ENCODE data around the gene CFAP61. TPM values are rescaled to one million over a fixed set of nuclear protein-coding genes. Genes with fewer than 3 reads are reported as not detected.

CFAP61 gene
- total RNA-seq, 2 experiments from 2014 or later: not detected

DNA sequence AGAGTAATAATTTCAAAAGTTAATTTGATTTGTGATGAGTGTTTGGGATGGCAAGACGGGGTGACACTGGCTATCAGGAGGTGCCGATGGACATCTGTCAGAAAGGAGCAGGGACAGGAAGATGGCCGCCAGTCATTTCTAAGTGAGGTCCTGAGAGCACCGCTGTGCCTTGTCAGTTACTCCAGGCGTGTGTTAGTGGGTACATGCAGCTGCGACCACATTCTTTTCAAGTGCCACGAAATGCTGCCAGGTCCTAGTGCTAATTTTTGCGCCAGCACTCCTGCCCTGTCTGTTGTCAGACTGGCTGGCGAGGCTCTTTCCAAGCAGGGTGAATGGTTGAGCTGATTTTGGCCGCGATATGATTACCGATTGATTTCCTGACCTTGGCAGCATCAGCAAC, 251.0 kb downstream of the CFAP61 start:
- Mint-ChIP-seq H3K9me3 (no peaks in the 10 kb centered on the region), H3K36me3 (ENCODE audit: low read depth) (no peaks in the 10 kb centered on the region), H3K4me1 (ENCODE audit: low read depth) (no peaks in the 10 kb centered on the region), H3K27ac (no peak overlapping the region), H3K4me3 (no peak overlapping the region), H3K27me3 (peaks cover 2% of the 10 kb centered on the region)
- TF ChIP-seq, protein P1, sequence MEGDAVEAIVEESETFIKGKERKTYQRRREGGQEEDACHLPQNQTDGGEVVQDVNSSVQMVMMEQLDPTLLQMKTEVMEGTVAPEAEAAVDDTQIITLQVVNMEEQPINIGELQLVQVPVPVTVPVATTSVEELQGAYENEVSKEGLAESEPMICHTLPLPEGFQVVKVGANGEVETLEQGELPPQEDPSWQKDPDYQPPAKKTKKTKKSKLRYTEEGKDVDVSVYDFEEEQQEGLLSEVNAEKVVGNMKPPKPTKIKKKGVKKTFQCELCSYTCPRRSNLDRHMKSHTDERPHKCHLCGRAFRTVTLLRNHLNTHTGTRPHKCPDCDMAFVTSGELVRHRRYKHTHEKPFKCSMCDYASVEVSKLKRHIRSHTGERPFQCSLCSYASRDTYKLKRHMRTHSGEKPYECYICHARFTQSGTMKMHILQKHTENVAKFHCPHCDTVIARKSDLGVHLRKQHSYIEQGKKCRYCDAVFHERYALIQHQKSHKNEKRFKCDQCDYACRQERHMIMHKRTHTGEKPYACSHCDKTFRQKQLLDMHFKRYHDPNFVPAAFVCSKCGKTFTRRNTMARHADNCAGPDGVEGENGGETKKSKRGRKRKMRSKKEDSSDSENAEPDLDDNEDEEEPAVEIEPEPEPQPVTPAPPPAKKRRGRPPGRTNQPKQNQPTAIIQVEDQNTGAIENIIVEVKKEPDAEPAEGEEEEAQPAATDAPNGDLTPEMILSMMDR (IDR thresholded peaks at IDR 0.05): no peak
- no peak for ATAC-seq
- intact Hi-C loops (cut with micrococcal nuclease): no loop called here
- ChIA-PET POLR2A (no interaction called here), CTCF (interaction anchor here (1.4 kb wide), 1 partner anchor 67 kb away, joined by 3 read pairs; no protein-coding TSS in a partner anchor)
- DNase-seq: no peak

DNA sequence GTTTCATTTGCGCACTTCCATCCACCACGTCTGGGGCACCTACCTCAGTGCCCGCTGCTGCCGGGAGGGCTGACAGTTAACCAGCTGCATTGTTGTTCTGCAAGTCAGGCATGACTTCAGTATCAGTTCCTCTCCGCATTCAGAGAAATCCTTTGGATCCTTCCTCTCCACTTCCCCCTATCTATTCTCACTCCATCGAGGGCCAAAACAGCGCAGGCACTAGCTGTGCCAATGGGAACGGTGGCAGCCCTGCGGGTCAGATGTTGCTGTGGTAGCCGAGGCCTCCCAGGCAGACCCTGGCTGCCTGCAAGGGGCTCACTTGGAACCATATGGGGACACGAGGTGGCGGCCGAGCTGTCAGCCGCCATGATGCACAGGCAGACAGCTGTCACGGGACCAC, 251.4 kb downstream of the CFAP61 start:
- peaks cover 2% of the 10 kb centered on the region for H3K27me3 Mint-ChIP-seq
- intact Hi-C loops (cut with micrococcal nuclease): no loop called here
- TF ChIP-seq, protein P1 (IDR thresholded peaks at IDR 0.05): no peak
- H3K36me3 Mint-ChIP-seq (ENCODE audit: low read depth): no peaks in the 10 kb centered on the region
- no peak overlapping the region for H3K27ac Mint-ChIP-seq
- H3K9me3 Mint-ChIP-seq: no peaks in the 10 kb centered on the region
- ATAC-seq (no peak), DNase-seq (no peak)
- ChIA-PET CTCF (interaction anchor here (1.4 kb wide), 1 partner anchor 67 kb away, joined by 3 read pairs; no protein-coding TSS in a partner anchor), POLR2A (no interaction called here)
- no peaks in the 10 kb centered on the region for H3K4me1 Mint-ChIP-seq (ENCODE audit: low read depth)
- H3K4me3 Mint-ChIP-seq: no peak overlapping the region

DNA sequence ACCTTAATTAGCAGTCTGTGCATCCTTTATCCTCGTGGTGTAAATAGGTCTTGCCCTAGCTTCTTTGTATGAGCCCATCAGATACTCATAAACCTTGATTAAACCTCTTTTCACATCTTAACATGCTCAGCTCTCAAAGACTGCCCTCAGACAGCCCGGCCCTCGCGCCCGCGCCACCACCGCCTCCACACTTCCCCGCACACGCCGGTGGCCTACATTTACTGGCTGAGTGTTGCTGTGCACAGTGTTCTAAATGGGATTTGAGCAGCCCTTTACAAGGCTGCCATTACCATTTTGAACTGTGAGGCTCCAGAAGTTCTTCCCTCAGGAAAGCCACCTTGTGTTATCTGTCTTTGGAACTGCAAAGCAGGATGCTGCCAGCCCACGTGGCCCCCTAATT, 252.6 kb downstream of the CFAP61 start:
- intact Hi-C loops (cut with micrococcal nuclease): no loop called here
- POLR2A ChIA-PET: no interaction called here
- H3K27ac Mint-ChIP-seq: no peak overlapping the region
- TF ChIP-seq, protein P1 (IDR thresholded peaks at IDR 0.05): no peak
- no peak overlapping the region for H3K4me3 Mint-ChIP-seq
- no peaks in the 10 kb centered on the region for H3K9me3 Mint-ChIP-seq
- no peaks in the 10 kb centered on the region for H3K4me1 Mint-ChIP-seq (ENCODE audit: low read depth)
- CTCF ChIA-PET: no interaction called here
- peaks cover 2% of the 10 kb centered on the region for H3K27me3 Mint-ChIP-seq
- no peak for ATAC-seq
- H3K36me3 Mint-ChIP-seq (ENCODE audit: low read depth): no peaks in the 10 kb centered on the region
- DNase-seq: no peak

DNA sequence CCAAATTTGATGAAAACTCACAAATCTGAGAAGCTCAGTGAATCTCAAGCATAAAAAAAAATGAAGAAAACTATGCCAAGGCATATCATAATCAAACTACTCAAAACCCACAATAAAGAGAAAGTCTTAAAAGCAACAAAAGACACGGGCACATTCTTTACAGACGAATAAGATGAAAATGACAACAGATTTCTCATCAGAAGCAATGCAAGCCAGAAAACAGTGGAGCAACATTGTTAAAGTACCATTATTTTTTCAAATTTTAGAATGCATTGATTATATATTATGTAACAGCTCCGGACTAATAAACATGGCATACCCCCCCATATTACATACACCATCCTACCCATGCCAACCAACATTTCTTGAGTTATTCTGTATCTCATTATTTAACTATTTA, 260.2 kb downstream of the CFAP61 start:
- Mint-ChIP-seq H3K27ac (no peak overlapping the region), H3K4me1 (ENCODE audit: low read depth) (no peaks in the 10 kb centered on the region), H3K4me3 (no peak overlapping the region), H3K27me3 (peaks cover 3% of the 10 kb centered on the region), H3K36me3 (ENCODE audit: low read depth) (no peaks in the 10 kb centered on the region), H3K9me3 (peaks cover 2% of the 10 kb centered on the region)
- intact Hi-C loops (cut with micrococcal nuclease): no loop called here
- TF ChIP-seq, protein P1 (IDR thresholded peaks at IDR 0.05): no peak
- ChIA-PET CTCF (no interaction called here), POLR2A (no interaction called here)
- DNase-seq (no peak), ATAC-seq (no peak)

DNA sequence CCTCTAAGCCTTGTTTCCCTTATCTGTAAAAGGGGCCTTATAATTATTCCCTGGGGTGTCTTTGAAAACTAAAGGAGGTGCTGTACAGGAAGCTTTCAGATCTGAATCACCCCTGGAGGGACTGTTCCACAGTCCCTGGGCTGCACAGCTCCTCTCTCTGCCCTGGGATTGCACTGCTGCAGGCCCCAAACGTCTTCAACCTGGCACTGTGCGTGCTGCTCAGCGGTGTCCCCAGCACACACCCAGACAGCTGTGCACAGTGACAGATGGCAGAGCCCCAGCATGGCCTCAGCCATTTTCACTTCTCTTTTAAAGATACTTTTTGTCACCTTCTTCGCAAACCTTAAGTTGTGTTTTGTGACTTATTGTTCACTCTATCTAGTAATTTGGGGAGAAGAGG, 264.9 kb downstream of the CFAP61 start:
- TF ChIP-seq, protein P1 (IDR thresholded peaks at IDR 0.05): no peak

More for the DNA sequence above, 264.9 kb downstream of the CFAP61 start:
- H3K9me3 Mint-ChIP-seq: peaks cover 2% of the 10 kb centered on the region
- no peak for ATAC-seq
- CTCF ChIA-PET: no interaction called here
- no peak overlapping the region for H3K4me3 Mint-ChIP-seq
- H3K4me1 Mint-ChIP-seq (ENCODE audit: low read depth): no peaks in the 10 kb centered on the region
- POLR2A ChIA-PET: no interaction called here
- no peak for DNase-seq
- H3K27me3 Mint-ChIP-seq: peaks cover 2% of the 10 kb centered on the region
- no peaks in the 10 kb centered on the region for H3K36me3 Mint-ChIP-seq (ENCODE audit: low read depth)
- intact Hi-C loops (cut with micrococcal nuclease): no loop called here
- no peak overlapping the region for H3K27ac Mint-ChIP-seq

Data from activated CD8-positive, alpha-beta T cell treated with anti-CD3 and anti-CD28 coated beads for 36 hours (primary cell).